ENCODE results near the gene TMEM240. TPM values are rescaled to one million over a fixed set of nuclear protein-coding genes. Genes with fewer than 3 reads are reported as not detected.
"Not testable (repeated sequence)": the region's sequence is repeated elsewhere in the genome, so short reads cannot be mapped to it uniquely, and the experiment has no call there.

Gene TMEM240
- total RNA-seq, 1 experiment from 2014 or later = 3.6 TPM

GRCh38 chr1:1513675-1514074 is 26.7 kb downstream of the TMEM240 start:
- Mint-ChIP-seq H3K36me3 (ENCODE audit: insufficient read depth, unreplicated experiment) (peaks cover 25% of the 10 kb centered on the region), H3K4me3 (ENCODE audit: unreplicated experiment) (peak overlapping the region; percentile 86), H3K27ac (ENCODE audit: low read depth, unreplicated experiment) (peak overlapping the region; percentile 58)
- POLR2A ChIA-PET; H3K27me3 Mint-ChIP-seq (ENCODE audit: insufficient read depth, unreplicated experiment); intact Hi-C loops (cut with micrococcal nuclease); DNase-seq (ENCODE audit: unreplicated experiment); H3K9me3 Mint-ChIP-seq (ENCODE audit: unreplicated experiment); CTCF ChIA-PET; BruUV-seq (replicated peaks); H3K4me1 Mint-ChIP-seq (ENCODE audit: insufficient read depth, unreplicated experiment): not testable (repeated sequence)

GRCh38 chr1:1512425-1512824 is 28.0 kb downstream of the TMEM240 start:
- intact Hi-C loops (cut with micrococcal nuclease); POLR2A ChIA-PET; BruUV-seq (replicated peaks): not testable (repeated sequence)

GRCh38 chr1:1511533-1512285 is 28.7 kb downstream of the TMEM240 start, which contains the start of gene ATAD3A:
Gene ATAD3A, plus strand, starts transcription at chr1:1512162. Its CDS starts 107 bp downstream, at chr1:1512269.
- POLR2A ChIA-PET = interaction anchor here (0.6 to 1.3 kb wide), 6 partner anchors 10 to 147 kb away, joined by 3 to 9 read pairs (median 4); partner anchors contain the start of genes AURKAIP1, CCNL2, MIB2 and MRPL20
- DNase-seq (ENCODE audit: unreplicated experiment) = peak; percentile 97
- intact Hi-C loops (cut with micrococcal nuclease) = no loop called here
- BruUV-seq (replicated peaks) = no TSS peak
- CTCF ChIA-PET = interaction anchor here (0.7 kb wide), 1 partner anchor 96 kb away, joined by 4 read pairs; no protein-coding TSS in a partner anchor
- H3K4me1 Mint-ChIP-seq (ENCODE audit: insufficient read depth, unreplicated experiment) = no peaks in the 10 kb centered on the region
- peak within 1 kb of the TSS; percentile 96 for H3K27ac Mint-ChIP-seq (ENCODE audit: low read depth, unreplicated experiment)
- no peaks in the 10 kb centered on the region for H3K27me3 Mint-ChIP-seq (ENCODE audit: insufficient read depth, unreplicated experiment)
- H3K36me3 Mint-ChIP-seq (ENCODE audit: insufficient read depth, unreplicated experiment) = peaks cover 14% of the 10 kb centered on the region
- no peaks in the 10 kb centered on the region for H3K9me3 Mint-ChIP-seq (ENCODE audit: unreplicated experiment)
- H3K4me3 Mint-ChIP-seq (ENCODE audit: unreplicated experiment) = peak within 1 kb of the TSS; percentile 86
- no peak for TF ChIP-seq CTCF (IDR thresholded peaks at IDR 0.05; ENCODE audit: unreplicated experiment)

More at GRCh38 chr1:1512425-1512824, 28.0 kb downstream of the TMEM240 start:
- peak overlapping the region; percentile 86 for H3K4me3 Mint-ChIP-seq (ENCODE audit: unreplicated experiment)
- H3K9me3 Mint-ChIP-seq (ENCODE audit: unreplicated experiment); CTCF ChIA-PET; H3K4me1 Mint-ChIP-seq (ENCODE audit: insufficient read depth, unreplicated experiment); DNase-seq (ENCODE audit: unreplicated experiment); H3K27me3 Mint-ChIP-seq (ENCODE audit: insufficient read depth, unreplicated experiment): not testable (repeated sequence)
- H3K27ac Mint-ChIP-seq (ENCODE audit: low read depth, unreplicated experiment) = peak overlapping the region; percentile 96
- peaks cover 20% of the 10 kb centered on the region for H3K36me3 Mint-ChIP-seq (ENCODE audit: insufficient read depth, unreplicated experiment)

GRCh38 chr1:1510912-1511532 is 29.4 kb downstream of the TMEM240 start:
- TF ChIP-seq CTCF (IDR thresholded peaks at IDR 0.05; ENCODE audit: unreplicated experiment) = no peak
- Mint-ChIP-seq H3K36me3 (ENCODE audit: insufficient read depth, unreplicated experiment) (peaks cover 12% of the 10 kb centered on the region), H3K27ac (ENCODE audit: low read depth, unreplicated experiment) (peak overlapping the region; percentile 96), H3K27me3 (ENCODE audit: insufficient read depth, unreplicated experiment) (no peaks in the 10 kb centered on the region), H3K9me3 (ENCODE audit: unreplicated experiment) (no peaks in the 10 kb centered on the region), H3K4me1 (ENCODE audit: insufficient read depth, unreplicated experiment) (no peaks in the 10 kb centered on the region), H3K4me3 (ENCODE audit: unreplicated experiment) (peak overlapping the region; percentile 86)
- intact Hi-C loops (cut with micrococcal nuclease) = no loop called here
- BruUV-seq (replicated peaks) = TSS peak; percentile 90
- ChIA-PET POLR2A (interaction anchor here (0.6 to 1.3 kb wide), 7 partner anchors 11 to 437 kb away, joined by 3 to 9 read pairs (median 4); partner anchors contain the start of genes AURKAIP1, CCNL2, MIB2 and MRPL20), CTCF (interaction anchor here (0.7 kb wide), 2 partner anchors 55 to 97 kb away, joined by 3 to 4 read pairs; no protein-coding TSS in a partner anchor)
- DNase-seq (ENCODE audit: unreplicated experiment) = peak; percentile 22

GRCh38 chr1:1509465-1509850 is 31.0 kb downstream of the TMEM240 start:
- intact Hi-C loops (cut with micrococcal nuclease) = loop anchor here (10.0 kb wide), 2 partner anchors 105 to 135 kb away; partner anchors contain the start of genes AURKAIP1 and MRPL20
- H3K9me3 Mint-ChIP-seq (ENCODE audit: unreplicated experiment); H3K4me3 Mint-ChIP-seq (ENCODE audit: unreplicated experiment); BruUV-seq (replicated peaks); CTCF ChIA-PET; H3K36me3 Mint-ChIP-seq (ENCODE audit: insufficient read depth, unreplicated experiment); H3K27ac Mint-ChIP-seq (ENCODE audit: low read depth, unreplicated experiment); H3K27me3 Mint-ChIP-seq (ENCODE audit: insufficient read depth, unreplicated experiment); H3K4me1 Mint-ChIP-seq (ENCODE audit: insufficient read depth, unreplicated experiment); DNase-seq (ENCODE audit: unreplicated experiment); POLR2A ChIA-PET: not testable (repeated sequence)

GRCh38 chr1:1508775-1509464 is 31.5 kb downstream of the TMEM240 start:
- H3K36me3 Mint-ChIP-seq (ENCODE audit: insufficient read depth, unreplicated experiment); DNase-seq (ENCODE audit: unreplicated experiment); BruUV-seq (replicated peaks); H3K27ac Mint-ChIP-seq (ENCODE audit: low read depth, unreplicated experiment); CTCF ChIA-PET; POLR2A ChIA-PET; H3K9me3 Mint-ChIP-seq (ENCODE audit: unreplicated experiment); H3K27me3 Mint-ChIP-seq (ENCODE audit: insufficient read depth, unreplicated experiment); H3K4me1 Mint-ChIP-seq (ENCODE audit: insufficient read depth, unreplicated experiment); H3K4me3 Mint-ChIP-seq (ENCODE audit: unreplicated experiment): not testable (repeated sequence)
- intact Hi-C loops (cut with micrococcal nuclease) = loop anchor here (10.0 kb wide), 2 partner anchors 104 to 134 kb away; partner anchors contain the start of genes AURKAIP1 and MRPL20
